Measurements from ENCODE around the gene SCGB3A2. TPM values are rescaled to one million over a fixed set of nuclear protein-coding genes. Genes with fewer than 3 reads are reported as not detected.

Gene SCGB3A2
- total RNA-seq, 1 donor from 2014 or later, result not detected

- intact Hi-C loops (cut with micrococcal nuclease), result no loop called here
- Mint-ChIP-seq H3K36me3 (ENCODE audit: low read depth) (no peaks in the 10 kb centered on the region), H3K27ac (no peak within 1 kb of the TSS), H3K4me3 (no peak within 1 kb of the TSS), H3K9me3 (no peaks in the 10 kb centered on the region), H3K4me1 (no peaks in the 10 kb centered on the region), H3K27me3 (no peaks in the 10 kb centered on the region)
- no peak for ATAC-seq (ENCODE audit: low read depth)
- no peak for TF ChIP-seq CTCF (IDR thresholded peaks at IDR 0.05)
- ChIA-PET POLR2A (no interaction called here), CTCF (no interaction called here)
- no peak for DNase-seq
Observed at GRCh38 chr5:147906326-147907095, 28.0 kb downstream of the SCGB3A2 start, which contains the start of gene C5orf46. C5orf46 (minus strand) TSS chr5:147906538; CDS start chr5:147906501, 37 bp downstream.

- H3K9me3 Mint-ChIP-seq, result no peaks in the 10 kb centered on the region
- DNase-seq (no peak), ATAC-seq (ENCODE audit: low read depth) (no peak)
- no peaks in the 10 kb centered on the region for H3K36me3 Mint-ChIP-seq (ENCODE audit: low read depth)
- no peak for TF ChIP-seq CTCF (IDR thresholded peaks at IDR 0.05)
- CTCF ChIA-PET, result no interaction called here
- H3K27me3 Mint-ChIP-seq, result no peaks in the 10 kb centered on the region
- H3K4me1 Mint-ChIP-seq, result no peaks in the 10 kb centered on the region
- POLR2A ChIA-PET, result no interaction called here
- H3K27ac Mint-ChIP-seq, result no peak overlapping the region
- intact Hi-C loops (cut with micrococcal nuclease), result no loop called here
- H3K4me3 Mint-ChIP-seq, result no peak overlapping the region
Observed at GRCh38 chr5:147911427-147911826, 32.9 kb downstream of the SCGB3A2 start.

GRCh38 chr5:147912011-147912410, 33.5 kb downstream of the SCGB3A2 start:
- POLR2A ChIA-PET, result no interaction called here
- no peak for TF ChIP-seq CTCF (IDR thresholded peaks at IDR 0.05)
- Mint-ChIP-seq H3K27ac (no peak overlapping the region), H3K4me3 (no peak overlapping the region), H3K4me1 (no peaks in the 10 kb centered on the region), H3K27me3 (no peaks in the 10 kb centered on the region), H3K9me3 (no peaks in the 10 kb centered on the region), H3K36me3 (ENCODE audit: low read depth) (no peaks in the 10 kb centered on the region)
- DNase-seq (no peak), ATAC-seq (ENCODE audit: low read depth) (no peak)
- CTCF ChIA-PET, result no interaction called here
- intact Hi-C loops (cut with micrococcal nuclease), result no loop called here

GRCh38 chr5:147913786-147914185, 35.3 kb downstream of the SCGB3A2 start:
- Mint-ChIP-seq H3K27me3 (no peaks in the 10 kb centered on the region), H3K4me3 (no peak overlapping the region), H3K4me1 (no peaks in the 10 kb centered on the region), H3K27ac (no peak overlapping the region), H3K9me3 (no peaks in the 10 kb centered on the region), H3K36me3 (ENCODE audit: low read depth) (no peaks in the 10 kb centered on the region)
- no peak for ATAC-seq (ENCODE audit: low read depth)
- intact Hi-C loops (cut with micrococcal nuclease), result no loop called here
- ChIA-PET POLR2A (no interaction called here), CTCF (no interaction called here)
- TF ChIP-seq CTCF (IDR thresholded peaks at IDR 0.05), result no peak
- no peak for DNase-seq

- Mint-ChIP-seq H3K27ac (no peak overlapping the region), H3K4me1 (no peaks in the 10 kb centered on the region), H3K4me3 (no peak overlapping the region), H3K36me3 (ENCODE audit: low read depth) (no peaks in the 10 kb centered on the region), H3K9me3 (no peaks in the 10 kb centered on the region), H3K27me3 (no peaks in the 10 kb centered on the region)
- TF ChIP-seq CTCF (IDR thresholded peaks at IDR 0.05), result no peak
- ChIA-PET POLR2A (no interaction called here), CTCF (no interaction called here)
- no peak for ATAC-seq (ENCODE audit: low read depth)
- intact Hi-C loops (cut with micrococcal nuclease), result no loop called here
- no peak for DNase-seq
Observed at GRCh38 chr5:147918101-147918685, 39.7 kb downstream of the SCGB3A2 start.

Data from activated B cell treated with CpG ODN at 0.5 μM for 24 hours (primary cell).